Measurements from ENCODE around the gene GRIK4.

GRCh38 chr11:120750647-120751549 is 239.3 kb downstream of the GRIK4 start:
- TF ChIP-seq CTCF (conservative IDR thresholded peaks at IDR 0.05; ENCODE audit: low read length), result no peak
- TF ChIP-seq EZH2phosphoT487 (IDR thresholded peaks at IDR 0.05; ENCODE audit: borderline replicate concordance, low read depth, low read length), result no peak

Measured in OCI-LY7 (cell line).